SKM-1 (cell line): ENCODE data around the gene TMEM217.
"Not testable (repeated sequence)": the region's sequence is repeated elsewhere in the genome, so short reads cannot be mapped to it uniquely, and the experiment has no call there.

Experiments used
- DNase-seq: peaks from one replicate; lab custom pipeline; 2025; ENCODE audit not compliant: unreplicated experiment; lab: John Stamatoyannopoulos, UW

The TMEM217 gene

DNA sequence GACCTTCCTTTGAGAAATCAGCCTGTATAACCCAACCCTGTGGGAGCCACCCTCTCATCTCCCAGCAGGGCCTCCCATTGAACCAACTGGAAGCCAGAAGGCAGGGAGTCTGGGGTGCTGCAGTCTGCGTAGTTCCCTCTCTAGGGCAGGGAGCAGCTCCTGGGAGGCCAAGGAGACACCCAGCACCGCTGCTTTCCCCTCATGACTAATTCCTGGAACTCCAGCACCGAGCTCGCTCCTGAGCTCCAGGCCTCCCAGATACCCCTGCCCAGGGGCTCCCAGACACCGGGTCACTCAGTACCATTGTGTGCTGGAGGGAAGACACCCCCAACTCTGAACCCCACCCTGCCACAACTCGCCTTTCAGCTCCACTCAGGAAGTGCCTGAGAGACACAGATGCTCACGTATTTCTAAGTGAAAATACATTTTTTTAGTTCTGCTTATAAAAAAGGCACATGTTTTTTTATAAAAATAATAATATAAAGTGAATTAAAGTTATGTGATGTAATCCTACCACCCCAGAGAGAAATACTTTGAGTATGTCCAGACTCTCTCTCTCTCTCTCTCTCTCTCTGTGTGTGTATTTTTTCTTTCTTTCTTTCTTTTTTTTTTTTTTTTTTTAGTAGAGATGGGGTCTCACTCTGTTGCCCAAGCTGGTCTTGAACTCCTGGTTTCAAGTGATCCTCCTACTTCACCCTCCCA is 70.5 kb downstream of the TMEM217 start:
- no peak for DNase-seq

- DNase-seq: not testable (repeated sequence)
Observed at GRCh38 chr6:37185949-37186720, 71.8 kb downstream of the TMEM217 start.

GRCh38 chr6:37182736-37183590 is 75.0 kb downstream of the TMEM217 start:
- DNase-seq: peak; percentile 98

DNA sequence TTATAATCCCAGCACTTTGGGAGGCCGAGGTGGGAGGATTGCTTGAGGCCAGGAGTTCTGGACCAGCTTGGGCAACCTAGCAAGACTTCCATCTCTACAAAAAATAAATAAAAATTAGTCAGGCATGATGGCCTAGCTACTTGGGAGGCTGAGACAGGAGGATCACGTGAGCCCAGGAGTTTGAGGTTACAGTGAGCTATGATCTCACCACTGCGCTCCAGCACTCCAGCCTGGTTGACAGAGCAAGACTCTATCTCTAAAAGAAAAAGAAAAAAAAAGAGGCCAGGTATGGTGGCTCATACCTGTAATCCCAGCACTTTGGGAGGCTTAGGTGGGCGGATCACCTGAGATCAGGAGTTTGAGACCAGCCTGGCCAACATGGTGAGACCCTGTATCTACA is 77.3 kb downstream of the TMEM217 start:
- not testable (repeated sequence) for DNase-seq

GRCh38 chr6:37180075-37180474 is 77.9 kb downstream of the TMEM217 start:
- DNase-seq: no peak

DNA sequence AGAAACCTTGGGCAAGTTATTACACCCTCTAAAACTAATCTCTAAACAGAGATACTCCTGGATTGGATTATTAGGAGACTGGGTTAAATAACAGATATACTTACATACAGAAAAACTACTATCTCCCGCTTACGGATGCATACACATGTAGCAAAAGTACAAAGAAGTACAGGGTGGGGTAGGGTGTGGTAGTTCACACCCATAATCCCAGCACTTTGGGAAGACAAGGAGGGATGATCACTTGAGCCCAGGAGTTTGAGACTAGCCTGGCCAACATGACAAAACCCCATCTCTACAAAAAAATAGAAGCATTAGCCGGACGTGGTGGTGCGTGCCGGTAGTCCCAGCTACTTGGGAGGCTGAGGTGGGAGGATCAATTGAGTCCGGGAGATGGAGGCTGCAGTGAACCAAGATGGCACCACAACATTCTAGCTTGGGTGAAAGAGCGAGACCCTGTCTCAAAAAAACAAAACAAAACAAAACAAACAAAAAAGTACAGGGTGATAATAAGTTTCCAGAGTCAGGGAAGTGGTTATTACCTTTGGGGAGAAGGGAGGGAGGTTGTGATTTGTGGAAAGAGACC is 79.9 kb downstream of the TMEM217 start:
- DNase-seq: no peak

DNA sequence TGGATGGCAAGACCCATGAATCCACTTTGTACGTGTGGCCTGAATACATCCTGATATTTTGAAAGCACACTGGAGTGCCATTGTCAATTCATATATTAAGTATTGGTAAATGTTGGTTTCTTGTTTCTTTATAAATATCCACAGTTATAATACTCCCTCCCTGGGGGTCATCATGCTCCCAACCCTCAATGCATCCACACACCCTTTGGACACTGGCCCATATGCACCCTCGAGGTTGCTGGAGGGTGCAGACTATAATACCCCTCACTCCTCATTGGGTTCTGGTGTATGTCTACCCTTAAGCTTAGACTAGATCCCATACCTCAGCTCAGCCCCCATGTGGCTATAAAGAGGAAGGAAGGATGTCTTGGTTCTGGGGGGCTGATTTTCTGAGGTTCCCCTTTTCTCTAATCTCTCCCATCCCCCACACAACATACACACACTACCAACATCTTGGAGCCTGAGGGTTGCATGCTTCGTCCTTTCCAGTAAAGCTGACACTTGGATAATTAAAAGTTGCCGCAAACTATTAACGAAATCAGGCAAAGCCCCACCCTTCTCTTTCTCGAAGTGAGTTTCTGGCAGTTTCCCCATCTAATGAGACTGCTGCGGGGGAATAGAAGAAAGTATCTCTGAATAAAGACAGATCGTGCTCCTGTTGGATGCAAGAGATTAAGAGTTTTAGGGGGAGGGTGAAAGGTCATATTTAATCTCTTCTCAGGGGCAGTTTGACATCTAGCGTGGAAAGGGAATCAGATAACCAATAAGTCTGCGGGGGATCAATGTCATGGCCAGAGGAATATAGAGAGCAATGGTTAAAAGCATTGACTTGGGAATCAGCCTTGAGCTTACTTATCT is 80.6 kb downstream of the TMEM217 start:
- peak; percentile 24 for DNase-seq

GRCh38 chr6:37176268-37177076 is 81.5 kb downstream of the TMEM217 start:
- DNase-seq: no peak

DNA sequence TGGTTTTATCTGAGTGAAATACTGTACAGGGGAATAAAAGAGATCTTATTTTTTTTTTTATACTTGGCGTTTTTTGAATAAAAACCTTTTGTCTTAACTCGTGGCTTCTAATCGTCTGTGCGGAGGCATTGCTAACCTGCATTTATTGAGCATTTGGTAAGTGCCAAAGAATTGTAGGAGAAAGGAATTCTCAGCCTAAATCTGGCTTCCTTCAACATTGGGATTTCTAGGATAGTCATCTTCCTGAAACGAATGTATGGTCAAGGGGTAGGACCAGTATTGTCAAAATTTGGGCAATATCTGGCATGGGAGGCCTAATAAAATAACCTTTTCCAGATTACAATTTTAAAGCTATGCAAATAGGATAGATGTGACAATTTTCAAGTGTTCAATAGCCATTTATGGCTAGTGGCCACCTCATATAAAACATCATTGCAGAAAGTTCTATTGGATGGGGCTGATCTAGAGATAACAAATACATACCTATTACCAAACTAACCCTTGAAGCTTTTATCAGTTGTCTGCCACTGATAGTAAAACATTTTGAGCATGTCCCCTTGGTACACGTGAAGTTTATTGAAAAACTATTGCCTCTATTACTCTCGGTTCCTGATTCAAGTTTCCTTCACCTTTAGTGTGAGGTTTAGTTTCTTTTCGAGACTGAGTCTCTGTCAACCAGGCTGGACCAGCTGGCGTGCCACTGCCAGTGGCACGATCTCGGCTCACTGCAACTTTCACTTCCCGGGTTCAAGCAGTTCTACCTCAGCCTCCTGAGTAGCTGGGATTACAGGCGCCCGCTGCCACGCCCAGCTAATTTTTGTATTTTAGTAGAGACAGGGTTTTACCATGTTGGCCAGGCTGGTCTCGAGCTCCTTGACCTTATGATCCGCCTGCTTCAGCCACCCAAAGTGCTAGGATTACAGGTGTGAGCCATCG is 82.3 kb downstream of the TMEM217 start:
- DNase-seq: no peak

GRCh38 chr6:37174515-37175331 is 83.2 kb downstream of the TMEM217 start:
- DNase-seq: no peak

DNA sequence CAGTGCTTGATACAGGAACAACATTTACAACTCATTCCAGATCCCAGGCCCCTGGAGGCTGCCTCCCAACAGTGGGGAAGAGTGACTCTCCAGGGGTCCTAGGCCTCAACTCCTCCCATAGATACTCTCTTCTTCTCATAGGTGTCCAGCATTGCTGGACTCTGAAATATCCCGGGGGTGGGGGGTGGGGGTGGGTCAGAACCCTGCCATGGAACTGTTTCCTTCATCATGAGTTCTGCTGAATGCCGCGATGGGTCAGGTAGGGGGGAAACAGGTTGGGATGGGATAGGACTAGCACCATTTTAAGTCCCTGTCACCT is 83.8 kb downstream of the TMEM217 start:
- no peak for DNase-seq

DNA sequence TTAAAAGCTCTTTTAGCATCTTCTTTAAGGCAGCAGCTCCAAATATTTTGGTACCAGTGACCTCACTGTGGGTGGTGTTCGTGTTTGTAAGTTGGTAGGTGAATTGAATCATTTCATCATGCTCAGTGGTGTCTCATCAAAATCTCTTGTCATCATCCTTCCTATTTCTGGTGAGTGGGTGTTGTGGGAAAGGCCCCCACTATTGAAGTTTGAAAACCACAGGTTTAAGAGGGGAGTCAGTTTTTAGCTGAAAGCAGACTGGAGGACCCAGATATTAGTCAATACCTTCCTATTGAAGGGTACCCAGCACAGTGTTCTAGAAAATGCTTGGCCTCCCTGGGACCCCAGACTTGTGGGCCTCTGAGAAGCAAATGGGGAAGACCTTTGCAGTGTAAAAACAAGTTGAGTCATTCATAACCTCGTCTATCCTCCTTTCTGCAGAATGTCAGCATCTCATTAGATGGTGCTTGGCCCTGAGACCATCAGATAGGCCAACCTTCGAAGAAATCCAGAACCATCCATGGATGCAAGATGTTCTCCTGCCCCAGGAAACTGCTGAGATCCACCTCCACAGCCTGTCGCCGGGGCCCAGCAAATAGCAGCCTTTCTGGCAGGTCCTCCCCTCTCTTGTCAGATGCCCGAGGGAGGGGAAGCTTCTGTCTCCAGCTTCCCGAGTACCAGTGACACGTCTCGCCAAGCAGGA is 84.3 kb downstream of the TMEM217 start:
- DNase-seq: no peak

GRCh38 chr6:37172912-37173492 is 84.9 kb downstream of the TMEM217 start:
- DNase-seq: no peak

GRCh38 chr6:37171970-37172812 is 85.8 kb downstream of the TMEM217 start:
- peak; percentile 88 for DNase-seq

DNA sequence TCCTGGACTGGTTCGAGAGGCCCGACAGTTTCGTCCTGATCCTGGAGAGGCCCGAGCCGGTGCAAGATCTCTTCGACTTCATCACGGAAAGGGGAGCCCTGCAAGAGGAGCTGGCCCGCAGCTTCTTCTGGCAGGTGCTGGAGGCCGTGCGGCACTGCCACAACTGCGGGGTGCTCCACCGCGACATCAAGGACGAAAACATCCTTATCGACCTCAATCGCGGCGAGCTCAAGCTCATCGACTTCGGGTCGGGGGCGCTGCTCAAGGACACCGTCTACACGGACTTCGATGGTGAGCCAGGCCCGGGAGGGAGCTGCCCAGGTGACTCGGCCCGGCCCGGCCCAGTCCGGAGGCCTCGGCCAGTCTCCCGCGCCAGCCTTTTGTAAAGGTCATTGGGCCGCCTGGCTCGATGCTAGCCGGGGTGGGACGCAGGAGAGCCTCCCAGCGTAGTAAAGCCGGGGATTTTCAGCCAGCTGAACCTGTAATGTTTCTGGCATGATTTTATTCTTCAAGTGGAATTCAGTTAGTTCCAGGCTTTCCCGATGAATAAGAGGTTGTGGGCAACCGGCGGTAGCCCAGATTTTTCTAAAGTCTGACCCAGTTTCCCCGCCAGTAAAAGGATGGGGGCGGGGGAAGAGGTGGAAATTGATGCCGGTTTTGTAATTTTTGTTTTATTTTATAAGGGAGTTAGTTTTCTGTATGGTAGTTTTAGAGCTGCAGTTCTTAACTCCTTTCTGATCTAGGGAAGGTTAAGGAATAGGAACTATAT is 86.6 kb downstream of the TMEM217 start:
- no peak for DNase-seq
